Embryonic facial prominence (tissue), 1 donor: Measurements from ENCODE around the gene SLC6A9.

Source experiments
- DNase-seq: peaks from one replicate; pipeline ENCODE4 v3.0.0-alpha.2; 2016; ENCODE audit errors: extremely low spot score

Gene SLC6A9

DNA sequence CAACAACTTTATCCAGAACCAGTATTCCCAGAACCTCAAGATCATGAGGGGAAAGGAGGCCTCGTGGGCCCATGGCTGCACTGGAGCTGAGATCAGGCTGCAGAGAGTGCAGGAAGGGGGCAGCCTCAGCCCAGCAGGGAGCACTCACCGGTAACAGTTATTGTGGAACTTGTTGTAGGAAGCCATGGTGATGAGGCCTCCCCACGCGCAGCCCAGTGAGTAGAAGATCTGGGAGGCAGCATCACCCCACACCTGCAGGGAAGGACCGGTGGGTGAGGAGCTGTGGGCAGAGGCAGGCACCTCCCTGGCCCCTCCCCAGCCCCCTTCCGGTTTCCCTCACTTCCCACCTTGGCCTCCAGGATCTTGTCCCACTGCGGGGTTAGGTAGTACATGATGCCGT is 29.1 kb downstream of the SLC6A9 start:
- no peak for DNase-seq

DNA sequence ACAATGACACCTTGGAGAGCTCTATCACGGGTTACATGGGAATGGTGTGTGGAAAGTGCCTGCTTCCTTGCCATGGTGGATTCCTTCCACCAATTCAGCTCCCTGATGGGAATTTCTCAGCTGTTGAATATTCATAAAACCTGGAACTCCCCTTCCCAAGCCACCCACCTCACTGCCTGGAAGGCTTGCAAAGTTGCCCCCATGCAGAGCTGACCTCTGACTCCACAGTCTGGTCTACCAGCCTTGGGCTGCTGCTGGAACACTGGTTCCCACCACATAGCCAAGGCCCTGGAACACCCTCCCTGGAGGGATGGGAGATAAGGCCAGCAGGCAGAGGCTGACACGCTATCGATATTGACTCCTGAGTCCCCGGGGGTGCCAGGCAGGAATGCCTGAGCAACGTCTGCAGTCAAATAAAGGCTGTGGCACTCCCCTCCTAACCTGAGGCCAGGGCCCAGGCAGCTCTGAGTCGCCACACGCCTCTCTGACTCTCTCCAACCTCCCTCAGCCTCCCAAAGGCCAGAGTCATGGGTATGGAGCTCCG is 31.1 kb downstream of the SLC6A9 start:
- no peak for DNase-seq

DNA sequence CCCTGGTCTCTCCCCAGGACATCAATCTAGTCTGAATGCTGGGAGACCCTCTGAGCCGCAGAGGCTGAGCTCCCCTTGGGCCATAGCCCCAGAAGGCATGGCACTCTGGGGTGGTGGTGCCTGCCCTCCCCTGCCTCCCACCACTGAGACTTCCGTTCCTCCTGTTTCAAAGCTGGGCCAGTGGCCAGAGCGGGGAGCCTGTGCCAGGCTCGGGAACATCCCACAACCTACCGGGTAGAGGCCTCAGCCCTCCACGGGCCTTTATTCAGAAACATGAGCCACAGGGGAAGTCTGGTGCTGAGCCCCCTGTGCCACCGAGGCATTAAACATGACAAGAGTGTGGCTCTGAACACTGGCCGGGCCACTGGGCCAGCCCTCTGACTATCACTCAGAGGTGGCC is 31.8 kb downstream of the SLC6A9 start:
- DNase-seq = no peak

DNA sequence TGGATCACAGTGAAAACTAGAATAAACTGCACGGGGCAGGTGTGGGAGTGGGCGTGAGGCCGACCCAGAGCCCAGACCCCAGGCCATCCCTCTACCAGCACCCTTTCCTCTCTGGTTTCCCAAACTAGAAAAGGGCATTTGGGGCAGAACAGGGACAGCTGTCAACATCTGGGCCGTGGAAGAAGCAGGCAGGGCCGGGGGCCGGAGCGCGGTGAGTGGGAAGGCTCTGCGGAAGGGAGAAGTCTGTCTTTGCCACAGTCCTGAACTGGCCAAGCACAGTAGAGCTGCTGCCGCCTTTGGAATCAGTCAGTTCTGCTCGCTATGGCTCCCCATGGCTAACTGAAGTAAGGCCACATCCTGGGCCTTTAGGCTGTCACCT is 33.3 kb downstream of the SLC6A9 start:
- no peak for DNase-seq

DNA sequence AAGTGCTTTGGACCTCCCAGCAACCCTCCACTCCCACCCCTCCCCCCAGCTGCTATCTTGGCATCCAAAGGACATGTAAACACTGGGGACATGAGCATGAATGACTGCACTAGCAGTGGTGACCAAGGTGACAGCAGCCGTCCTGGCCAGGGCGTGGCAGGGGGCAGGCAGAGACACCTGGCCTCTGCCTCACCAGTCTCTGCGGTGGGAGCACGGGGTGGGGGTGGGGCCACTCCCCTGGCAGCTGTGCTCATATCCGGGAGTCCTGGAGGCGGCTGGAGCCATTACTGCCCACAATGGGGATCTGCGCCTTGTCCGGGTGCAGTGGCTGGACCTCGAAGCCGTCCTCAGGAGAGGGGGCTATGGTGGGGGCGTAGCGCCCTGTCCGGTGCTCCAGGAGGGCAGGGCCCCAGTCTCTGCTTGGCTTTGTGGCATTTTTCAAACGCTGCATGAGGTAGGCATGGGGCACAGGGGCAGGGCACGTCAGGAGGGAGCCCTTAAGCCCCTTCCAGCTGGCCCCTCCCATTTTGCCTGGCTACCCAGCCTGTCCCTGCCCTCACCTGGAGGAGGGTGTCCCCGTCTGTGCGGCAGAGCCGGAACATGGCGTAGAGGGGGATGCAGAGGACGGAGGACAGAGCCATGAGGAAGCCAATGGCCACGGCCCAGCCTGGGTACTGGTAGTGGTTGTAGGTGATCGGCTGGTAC is 33.8 kb downstream of the SLC6A9 start:
- DNase-seq = no peak

DNA sequence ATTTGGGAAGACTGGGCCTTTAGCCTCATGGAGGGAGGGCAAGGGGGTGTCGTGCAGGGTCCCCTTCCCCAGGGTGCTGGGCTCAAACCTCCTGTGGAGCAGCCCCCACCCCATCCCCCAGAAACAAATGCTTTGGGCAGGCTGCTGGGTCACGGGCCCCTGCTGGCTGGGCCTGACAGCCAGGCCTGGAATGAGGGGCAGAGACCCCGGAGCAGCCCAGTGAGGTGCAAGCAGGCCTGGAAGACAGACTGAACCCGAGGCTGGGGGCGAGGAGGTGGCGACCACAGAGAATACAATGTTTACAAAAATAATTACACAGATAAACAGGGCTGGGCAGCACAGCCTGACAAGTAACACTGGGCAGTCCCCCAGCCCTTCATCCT is 34.5 kb downstream of the SLC6A9 start:
- no peak for DNase-seq

DNA sequence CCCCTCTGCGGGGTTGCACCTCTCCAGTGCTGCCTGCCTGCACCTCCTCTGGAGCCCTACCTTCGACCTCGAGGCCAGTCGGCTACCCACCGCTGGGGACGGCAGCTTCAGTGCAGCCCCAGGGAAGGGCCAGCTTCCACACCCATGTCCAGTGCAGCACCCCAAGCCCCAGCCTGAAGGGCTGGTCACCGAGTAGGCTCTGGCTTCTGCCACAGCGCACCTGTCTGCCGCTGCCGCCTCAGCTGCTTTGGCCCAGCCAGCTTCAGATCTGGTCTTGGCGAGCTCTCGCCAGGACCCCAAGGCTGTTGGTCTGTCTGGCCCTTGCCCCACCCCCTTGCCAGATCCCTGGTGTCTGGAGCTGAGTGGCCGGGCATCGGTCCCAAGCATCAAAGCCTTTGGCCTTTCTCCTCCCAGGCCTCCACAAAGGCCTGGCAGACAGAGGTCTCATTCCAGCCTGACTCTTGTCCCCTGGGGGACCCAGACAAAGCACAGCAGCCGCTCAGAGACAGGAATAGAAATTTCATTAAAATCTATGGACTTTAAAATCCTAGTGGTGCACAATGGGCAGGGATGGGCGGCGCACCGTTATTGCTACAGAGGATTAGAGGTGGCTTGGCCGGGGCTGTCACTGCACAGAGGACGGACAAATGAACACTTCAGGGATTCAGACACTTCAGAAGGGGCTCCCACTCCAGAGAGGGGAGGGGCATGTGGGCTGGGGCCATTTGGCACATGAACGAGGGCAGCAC is 35.1 kb downstream of the SLC6A9 start:
- no peak for DNase-seq

DNA sequence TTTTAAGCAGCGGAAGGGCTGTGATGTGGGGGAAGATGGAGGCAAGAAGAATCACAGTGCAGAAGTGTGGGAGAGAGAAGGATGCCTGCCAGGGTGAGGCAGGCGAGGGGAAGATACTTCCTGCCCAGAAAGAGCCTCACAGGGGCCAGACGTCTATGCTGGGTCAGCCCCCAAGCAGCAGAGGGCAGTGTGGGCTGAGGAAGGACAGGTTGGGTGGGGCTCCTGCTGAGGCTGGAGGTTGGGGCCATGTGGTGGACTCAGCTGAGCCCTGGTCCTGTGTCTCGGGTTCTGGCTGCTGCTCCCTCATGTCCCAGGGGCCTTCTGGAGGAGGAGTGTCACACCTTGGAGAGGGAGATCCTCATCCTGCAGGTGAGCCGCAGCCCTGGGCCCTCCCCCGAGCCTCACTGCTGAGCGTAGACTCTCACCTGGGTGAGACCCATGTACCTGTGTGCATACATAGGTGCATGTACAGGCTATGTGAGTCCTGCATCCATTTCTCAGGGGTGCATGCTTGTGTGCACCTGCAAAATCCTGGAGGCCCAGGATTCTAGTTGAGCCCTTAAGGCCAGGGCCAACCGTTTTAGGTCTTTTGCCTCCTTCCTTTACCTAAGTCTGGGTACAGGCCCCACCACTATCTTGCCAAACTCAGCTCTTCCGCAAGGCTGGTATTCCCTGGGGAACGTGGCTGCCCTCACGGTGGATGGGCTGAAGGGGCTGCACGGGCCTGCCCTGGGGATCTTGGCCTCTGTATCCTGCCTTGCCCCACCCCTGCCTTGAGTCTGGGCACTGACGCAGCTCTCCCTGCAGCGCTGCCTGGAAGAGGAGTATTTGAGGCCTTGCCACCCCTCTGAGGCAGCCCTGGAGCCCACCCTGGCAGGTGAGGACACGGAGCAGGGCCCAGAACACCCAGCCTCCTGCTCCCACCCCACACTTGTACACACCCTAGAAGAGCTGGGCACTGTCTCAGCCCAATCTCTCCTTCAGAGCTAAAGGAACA is 36.2 kb downstream of the SLC6A9 start:
- no peak for DNase-seq

DNA sequence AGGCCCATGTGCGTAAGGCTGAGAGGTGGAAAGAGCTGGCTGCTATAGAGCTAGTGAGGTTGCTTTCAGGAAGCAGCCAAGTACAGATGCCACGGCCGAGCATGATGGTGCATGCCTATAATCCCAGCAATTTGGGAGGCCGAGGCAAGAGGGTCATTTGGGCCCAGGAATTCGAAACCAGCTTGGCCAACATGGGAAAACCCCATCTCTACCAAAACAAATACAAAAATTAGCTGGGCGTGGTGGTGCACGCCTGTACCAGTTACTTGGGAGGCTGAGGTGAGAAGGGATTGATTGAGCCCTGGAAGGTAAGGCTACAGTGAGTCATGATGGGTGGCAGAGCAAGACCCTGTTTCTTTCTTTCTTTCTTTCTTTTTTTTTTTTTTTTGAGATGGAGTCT is 37.2 kb downstream of the SLC6A9 start:
- no peak for DNase-seq

DNA sequence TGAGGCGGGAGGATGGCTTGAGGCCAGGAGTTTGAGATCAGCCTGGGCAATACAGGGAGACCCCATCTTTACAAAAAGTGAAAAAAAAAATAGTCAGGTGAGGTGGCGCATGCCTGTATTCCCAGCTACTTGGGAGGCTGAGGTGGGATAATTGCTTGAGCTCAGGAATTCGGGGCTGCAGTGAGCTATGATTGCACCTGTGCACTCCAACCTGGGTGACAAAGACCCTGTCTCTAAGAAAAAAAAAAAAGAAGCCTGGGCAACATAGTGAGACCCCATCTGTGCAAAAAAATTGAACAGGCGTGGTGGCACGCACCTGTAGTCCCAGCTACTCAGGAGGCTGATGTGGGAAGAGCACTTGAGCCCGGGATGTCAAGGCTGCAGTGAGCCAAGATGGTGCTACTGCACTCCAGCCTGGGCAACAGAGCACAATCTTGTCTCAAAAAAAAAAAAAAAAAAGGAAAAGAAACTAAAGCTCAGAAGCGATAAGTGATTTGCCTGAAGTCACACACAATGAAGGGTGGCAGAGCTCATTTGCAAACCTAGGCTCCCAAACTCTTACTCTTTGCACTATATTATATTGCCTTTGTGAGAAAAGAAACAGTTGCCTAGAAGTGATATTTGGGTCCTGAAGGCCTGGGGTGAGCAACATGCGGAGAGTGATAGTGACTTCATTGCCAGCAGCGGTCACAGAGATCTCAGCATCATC is 37.9 kb downstream of the SLC6A9 start:
- no peak for DNase-seq

DNA sequence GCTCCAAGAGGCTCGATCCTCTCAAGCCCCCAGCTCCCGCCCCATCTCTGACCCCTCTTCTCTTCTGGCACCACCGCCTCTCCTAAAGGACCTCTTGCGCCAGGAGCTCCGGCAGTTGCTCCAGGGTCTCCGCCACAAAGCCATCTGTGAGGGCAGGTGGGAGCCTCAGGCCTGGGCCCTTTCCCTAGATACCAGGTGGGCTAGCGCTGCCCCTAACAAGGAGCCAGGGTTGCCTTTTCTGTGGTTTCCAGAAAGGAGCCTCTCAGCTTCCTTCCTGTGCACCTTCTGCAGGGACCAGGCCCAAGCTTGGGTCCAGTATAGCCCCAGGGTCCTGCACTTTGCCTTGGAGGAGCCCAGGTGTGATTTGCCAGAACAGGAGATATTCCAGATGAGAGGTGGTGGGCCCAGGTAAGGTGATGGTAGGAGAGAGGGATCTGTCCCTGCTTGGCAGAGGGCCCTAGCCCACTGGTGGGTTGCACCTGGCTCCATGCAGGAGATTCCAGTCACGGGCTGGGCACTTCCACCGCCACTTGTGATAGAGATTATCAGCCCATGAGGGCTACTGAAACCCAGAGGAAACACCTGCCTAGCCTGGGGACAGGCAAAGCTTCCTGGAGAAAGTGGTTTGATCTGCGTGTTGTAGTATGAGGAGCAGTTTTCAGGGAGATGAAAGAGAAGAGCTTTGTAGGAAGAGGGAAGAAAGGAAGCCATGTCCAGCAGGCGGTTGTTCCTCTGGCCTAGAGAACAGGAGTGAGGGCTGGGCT is 38.8 kb downstream of the SLC6A9 start:
- no peak for DNase-seq

DNA sequence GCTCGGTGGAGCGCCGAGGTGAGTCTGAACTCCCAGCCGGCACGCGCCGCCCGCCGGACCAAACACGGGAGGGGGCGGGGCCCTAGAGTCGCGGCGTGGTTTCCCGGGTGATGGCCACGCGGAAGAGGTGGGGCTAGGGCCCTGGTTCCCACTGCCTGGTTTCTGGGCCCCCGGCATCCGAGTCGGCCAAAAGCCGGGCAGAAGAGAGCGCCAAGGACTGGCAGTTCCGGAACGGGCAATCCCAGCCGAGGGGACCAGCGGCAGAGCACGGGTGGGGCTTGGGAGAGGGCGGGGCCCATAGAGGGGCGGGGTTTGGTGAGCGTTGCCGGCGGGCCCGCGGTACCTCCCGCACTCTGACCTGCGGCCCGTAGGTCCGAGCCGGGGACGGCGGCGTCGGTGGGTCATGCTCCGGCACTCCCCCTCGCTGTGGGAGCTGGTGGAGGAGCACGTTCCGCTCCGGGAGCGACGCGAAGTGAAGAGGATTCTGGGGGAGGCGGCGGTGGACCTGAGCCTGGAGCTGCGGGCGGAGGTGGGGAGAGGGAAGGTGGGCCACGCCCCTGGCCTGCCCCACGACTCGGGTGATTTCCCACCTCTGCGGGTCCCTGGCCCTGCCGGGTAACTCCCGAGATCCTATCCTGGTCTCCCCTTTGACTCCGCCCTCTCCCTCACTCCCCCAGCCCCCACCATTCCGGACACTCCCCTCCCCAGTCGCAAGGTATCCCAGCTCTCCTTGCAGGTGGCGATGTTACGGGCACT is 39.6 kb downstream of the SLC6A9 start, which contains the start of gene CCDC24:
Gene CCDC24, plus strand, starts transcription at position 124 of the 756 bp plus-strand sequence. Its CDS starts 280 bp downstream, at position 404.
- no peak for DNase-seq

DNA sequence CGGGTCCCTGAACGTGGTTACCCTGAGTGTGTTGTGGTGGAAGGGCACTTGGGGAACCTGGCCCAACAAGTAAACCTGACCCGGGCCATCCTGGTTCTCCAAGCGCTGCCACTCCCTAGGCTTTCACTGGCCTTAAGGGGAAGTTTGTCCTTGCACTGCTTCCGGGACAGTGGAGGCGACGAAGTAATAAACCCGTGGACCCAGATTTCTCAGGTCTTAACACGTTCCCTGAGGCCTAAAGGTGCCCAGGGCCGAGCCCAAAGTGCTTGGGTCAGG is 40.1 kb downstream of the SLC6A9 start:
- DNase-seq = no peak

DNA sequence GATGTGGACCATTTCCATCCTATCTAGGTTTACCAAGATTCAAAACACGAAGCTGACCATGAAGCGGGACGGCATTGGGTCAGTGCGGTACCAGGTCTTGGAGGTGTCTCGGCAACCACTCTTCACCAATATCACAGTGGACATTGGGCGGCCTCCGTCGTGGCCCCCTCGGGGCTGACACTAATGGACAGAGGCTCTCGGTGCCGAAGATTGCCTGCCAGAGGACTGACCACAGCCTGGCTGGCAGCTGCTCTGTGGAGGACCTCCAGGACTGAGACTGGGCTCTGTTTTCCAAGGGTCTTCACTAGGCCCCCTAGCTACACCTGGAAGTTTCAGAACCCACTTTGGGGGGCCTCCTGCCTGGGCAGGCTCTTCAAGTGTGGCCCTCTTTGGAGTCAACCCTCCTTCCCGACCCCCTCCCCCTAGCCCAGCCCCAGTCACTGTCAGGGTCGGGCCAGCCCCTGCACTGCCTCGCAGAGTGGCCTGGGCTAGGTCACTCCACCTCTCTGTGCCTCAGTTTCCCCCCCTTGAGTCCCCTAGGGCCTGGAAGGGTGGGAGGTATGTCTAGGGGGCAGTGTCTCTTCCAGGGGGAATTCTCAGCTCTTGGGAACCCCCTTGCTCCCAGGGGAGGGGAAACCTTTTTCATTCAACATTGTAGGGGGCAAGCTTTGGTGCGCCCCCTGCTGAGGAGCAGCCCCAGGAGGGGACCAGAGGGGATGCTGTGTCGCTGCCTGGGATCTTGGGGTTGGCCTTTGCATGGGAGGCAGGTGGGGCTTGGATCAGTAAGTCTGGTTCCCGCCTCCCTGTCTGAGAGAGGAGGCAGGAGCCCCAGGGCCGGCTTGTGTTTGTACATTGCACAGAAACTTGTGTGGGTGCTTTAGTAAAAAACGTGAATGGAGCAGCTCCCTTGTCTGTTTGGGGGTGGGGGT is 40.7 kb downstream of the SLC6A9 start:
- DNase-seq = no peak

DNA sequence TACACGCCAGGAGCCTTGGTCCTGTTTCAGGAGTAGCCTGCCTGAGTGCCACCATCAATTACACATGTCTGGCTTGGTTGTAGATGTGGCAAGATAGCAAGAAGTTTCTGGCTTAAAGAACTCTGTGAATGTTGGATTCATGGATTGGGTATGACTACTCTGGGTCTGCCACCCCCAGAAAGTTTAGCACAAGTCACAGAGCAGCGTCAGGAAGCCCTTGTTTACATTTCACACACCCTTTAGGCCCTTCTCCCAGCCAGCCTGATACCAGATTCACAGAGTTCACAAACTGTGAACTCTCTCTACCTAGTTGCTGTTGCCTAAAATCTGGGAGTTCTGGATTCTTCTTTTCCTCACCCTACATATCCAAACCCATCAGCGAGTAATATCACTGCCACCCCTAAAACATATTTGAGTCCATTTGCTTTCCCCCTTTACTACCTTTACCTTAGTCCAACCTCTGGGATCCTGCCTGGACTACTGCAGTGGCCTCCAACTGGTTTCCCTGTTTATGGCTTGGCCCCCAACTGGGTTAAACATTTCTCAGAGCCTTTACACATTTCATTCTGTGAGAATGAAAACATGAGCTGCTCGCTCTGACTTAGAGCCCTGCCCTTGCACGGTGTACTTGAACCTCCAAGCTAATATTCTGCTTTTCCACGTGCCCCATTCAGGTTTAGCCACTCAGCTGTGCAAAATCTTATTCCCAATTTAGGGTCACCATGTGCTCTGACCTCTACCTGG is 43.9 kb downstream of the SLC6A9 start:
- DNase-seq = no peak

DNA sequence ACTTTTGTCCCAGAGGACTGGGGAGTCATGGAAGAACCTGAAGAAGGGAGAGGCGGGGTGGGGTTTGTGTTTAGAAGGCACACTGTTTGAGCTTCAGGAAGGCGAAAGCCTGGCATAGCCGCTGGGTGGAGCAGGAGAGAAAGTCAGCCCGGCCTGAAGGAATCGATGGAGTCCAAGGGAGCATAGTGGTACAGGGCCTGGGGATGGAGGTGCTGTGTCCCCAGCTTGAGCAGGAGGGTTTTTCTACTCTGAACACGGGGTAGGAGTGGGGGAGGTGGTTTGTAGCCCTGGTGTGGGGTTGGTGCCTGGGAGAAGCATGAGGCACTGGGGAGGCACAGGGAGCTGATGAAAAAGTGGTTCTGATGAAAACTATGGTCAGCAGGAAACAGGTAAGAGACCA is 44.5 kb downstream of the SLC6A9 start:
- DNase-seq = no peak

DNA sequence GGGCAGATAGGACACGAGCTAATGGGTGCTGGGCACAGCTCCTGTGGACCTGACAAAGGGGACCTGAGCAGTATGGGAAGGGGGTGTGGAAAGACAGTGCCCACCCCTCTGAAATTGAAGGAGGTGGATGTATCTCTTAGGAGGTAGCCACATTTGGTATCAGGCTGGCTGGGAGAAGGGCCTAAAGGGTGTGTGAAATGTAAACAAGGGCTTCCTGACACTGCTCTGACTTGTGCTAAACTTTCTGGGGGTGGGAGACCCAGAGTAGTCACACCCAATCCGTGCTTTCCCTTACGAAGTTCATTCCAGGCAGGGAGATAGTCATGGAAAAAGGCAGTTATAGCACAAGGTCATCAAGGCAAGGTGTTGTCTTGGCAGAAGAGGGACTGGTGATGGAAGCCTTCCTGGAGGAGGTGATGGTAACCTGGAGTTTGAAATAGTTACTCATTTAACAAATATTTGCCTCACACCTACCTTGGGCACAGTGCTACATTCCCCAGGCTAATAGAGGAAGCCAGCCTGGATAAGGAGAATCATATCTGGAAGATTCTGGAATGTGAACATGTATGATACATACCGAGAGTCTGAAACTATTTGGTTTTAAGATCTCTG is 45.2 kb downstream of the SLC6A9 start:
- no peak for DNase-seq

DNA sequence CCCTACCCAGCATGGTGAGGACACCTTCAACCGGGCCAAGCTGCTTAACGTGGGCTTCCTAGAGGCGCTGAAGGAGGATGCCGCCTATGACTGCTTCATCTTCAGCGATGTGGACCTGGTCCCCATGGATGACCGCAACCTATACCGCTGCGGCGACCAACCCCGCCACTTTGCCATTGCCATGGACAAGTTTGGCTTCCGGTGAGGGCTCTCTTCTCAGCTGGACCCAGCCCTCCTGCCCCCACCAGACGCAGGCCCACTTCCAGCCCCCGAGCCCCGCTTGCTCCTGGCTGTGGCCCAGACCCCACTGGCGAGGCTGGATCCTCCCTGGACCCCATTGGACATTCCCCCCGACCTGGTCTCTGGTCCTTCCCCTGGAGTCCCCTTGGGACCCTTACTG is 46.4 kb downstream of the SLC6A9 start:
- no peak for DNase-seq
